Hepatocyte (in vitro differentiated cells): ENCODE measurements around the gene LEPR. TPM values are rescaled to one million over a fixed set of nuclear protein-coding genes. Genes with fewer than 3 reads are reported as not detected.
A peak's percentile ranks its signal among the peaks of the same experiment; 100 is the strongest.
"Not testable (repeated sequence)": the region's sequence is repeated elsewhere in the genome, so short reads cannot be mapped to it uniquely, and the experiment has no call there.

ENCODE experiments used
- DNase-seq: peaks from one replicate; pipeline ENCODE4 v3.0.0-alpha.2; 2016; ENCODE audit warnings: low spot score
- H2AFZ ChIP-seq: fragments of 200-600 bp; sonication (generic); 2 replicates; pipeline ENCODE4 v1.6.0; 2016; ENCODE audit warnings: antibody characterized with exemption, mild to moderate bottlenecking
- H3K27ac ChIP-seq: fragments of 200-600 bp; sonication (generic); 2 replicates; pipeline ENCODE4 v1.5.1; 2016; ENCODE audit warnings: mild to moderate bottlenecking
- H3K27me3 ChIP-seq: fragments of 200-600 bp; sonication (generic); 2 replicates; pipeline ENCODE4 v1.6.1; 2016
- H3K36me3 ChIP-seq: fragments of 200-600 bp; sonication (generic); replicated peaks from 2 replicates; pipeline ENCODE4 v1.5.1; 2016; ENCODE audit warnings: low read depth; ENCODE audit not compliant: insufficient read depth
- H3K4me1 ChIP-seq: fragments of 200-600 bp; sonication (generic); 2 replicates; pipeline ENCODE4 v1.5.1; 2016; ENCODE audit warnings: mild to moderate bottlenecking, moderate library complexity; ENCODE audit not compliant: insufficient read depth
- H3K4me2 ChIP-seq: fragments of 200-600 bp; sonication (generic); 2 replicates; pipeline ENCODE4 v1.6.0; 2016
- H3K4me3 ChIP-seq: fragments of 200-600 bp; sonication (generic); 2 replicates; pipeline ENCODE4 v1.5.1; 2016; ENCODE audit warnings: mild to moderate bottlenecking
- H3K79me2 ChIP-seq: fragments of 200-600 bp; sonication (generic); 2 replicates; pipeline ENCODE4 v1.6.0; 2017; ENCODE audit warnings: mild to moderate bottlenecking
- H3K9me2 ChIP-seq: fragments of 200-600 bp; sonication (generic); replicated peaks from 2 replicates; pipeline ENCODE4 v1.6.0; 2017; ENCODE audit warnings: mild to moderate bottlenecking; ENCODE audit not compliant: insufficient read depth
- H3K9me3 ChIP-seq: fragments of 200-600 bp; sonication (generic); 2 replicates; pipeline ENCODE4 v1.5.1; 2016; ENCODE audit warnings: low read depth, mild to moderate bottlenecking
- H4K20me1 ChIP-seq: fragments of 200-600 bp; sonication (generic); 2 replicates; pipeline ENCODE4 v1.6.0; 2016; ENCODE audit warnings: mild to moderate bottlenecking; ENCODE audit not compliant: insufficient read depth, poor library complexity, severe bottlenecking
- EZH2 ChIP-seq: fragments of 200-600 bp; sonication (generic); IDR thresholded peaks from 2 replicates; pipeline ENCODE4 v1.6.1; 2016; ENCODE audit warnings: antibody characterized with exemption, mild to moderate bottlenecking, borderline replicate concordance
- EZH2phosphoT487 ChIP-seq: fragments of 200-600 bp; sonication (generic); IDR thresholded peaks from one replicate; pipeline ENCODE4 v1.6.1; 2018; ENCODE audit warnings: antibody characterized with exemption, mild to moderate bottlenecking, low read depth, moderate library complexity; ENCODE audit not compliant: unreplicated experiment, severe bottlenecking
- WGBS: methylation state at CpG from one replicate; pipeline ENCODE4 v1.1.6; 2016; ENCODE audit warnings: low lambda C conversion rate; ENCODE audit errors: missing lambda C conversion rate; 5-methylcytosine and 5-hydroxymethylcytosine counted together
- polyA plus RNA-seq: library from polyadenylated mRNA; unstranded; fragments of >200 nt; fragmentation: Nextera tagmentation; extraction: Ambion mirVana; gene quantifications from 2 replicates; pipeline ENCODE4 v1.2.1, GENCODE V29; 2016
- total RNA-seq: library from RNA; depleted of rRNA; stranded (reverse); fragments of >200 nt; gene quantifications from 2 replicates; pipeline ENCODE4 v1.2.3, GENCODE V29; 2014
- TF ChIP-seq, protein P1 (sequence below): fragments of 200-600 bp; sonication (generic); IDR thresholded peaks from 2 replicates; pipeline ENCODE4 v1.5.1; 2016; ENCODE audit warnings: antibody characterized with exemption, mild to moderate bottlenecking; ENCODE audit not compliant: poor library complexity

LEPR gene
- total and polyA plus RNA-seq, 2 experiments from 2014 or later = 1.3 to 6.1 TPM

DNA sequence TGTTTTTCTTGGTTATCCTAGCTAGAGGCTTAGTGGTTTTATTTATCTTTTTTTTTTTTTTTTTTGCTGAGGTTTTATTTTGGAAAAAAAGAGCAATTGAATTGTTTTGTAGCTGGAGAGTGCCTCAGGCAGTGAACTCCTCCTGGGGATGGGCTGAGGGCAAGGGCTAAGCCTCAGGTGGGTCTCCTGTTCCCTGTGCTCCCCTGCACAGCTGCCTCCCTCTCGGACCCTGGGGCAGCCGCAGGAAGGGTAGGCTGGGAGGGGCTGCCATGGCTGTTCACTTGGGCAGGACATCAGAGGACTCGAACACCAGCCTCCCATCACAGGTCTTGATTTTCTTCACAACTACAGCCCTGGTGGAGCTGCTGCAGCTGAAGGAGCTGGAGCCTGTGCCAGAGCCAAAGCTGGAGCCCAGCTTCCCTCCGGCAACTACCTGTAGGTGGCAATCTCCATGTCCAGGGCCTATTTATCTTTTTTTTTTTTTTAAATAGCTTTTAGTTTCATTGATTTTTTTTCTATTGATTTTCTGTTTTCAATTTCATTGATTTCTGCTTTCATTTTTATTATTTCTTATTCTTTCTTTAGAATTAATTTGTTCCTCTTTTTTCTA lies 28.9 kb downstream of the LEPR start:
- 78% methylated on average over 4 of the region's 4 CpGs for WGBS

DNA sequence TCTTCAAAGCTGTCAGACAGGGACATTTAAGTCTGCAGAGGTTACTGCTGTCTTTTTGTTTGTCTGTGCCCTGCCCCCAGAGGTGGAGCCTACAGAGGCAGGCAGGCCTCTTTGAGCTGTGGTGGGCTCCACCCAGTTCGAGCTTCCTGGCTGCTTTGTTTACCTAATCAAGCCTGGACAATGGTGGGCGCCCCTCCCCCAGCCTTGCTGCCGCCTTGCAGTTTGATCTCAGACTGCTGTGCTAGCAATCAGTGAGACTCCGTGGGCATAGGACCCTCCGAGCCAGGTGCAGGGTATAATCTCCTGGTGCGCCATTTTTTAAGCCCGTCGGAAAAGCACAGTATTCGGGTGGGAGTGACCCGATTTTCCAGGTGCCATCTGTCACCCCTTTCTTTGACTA lies 35.2 kb downstream of the LEPR start:
- not testable (repeated sequence) for H3K36me3 ChIP-seq, H3K4me2 ChIP-seq
- WGBS = 77% methylated on average over 10 of the region's 10 CpGs

More for the DNA sequence above, 28.9 kb downstream of the LEPR start:
- Histone ChIP-seq H3K9me3 (no peaks in the 10 kb centered on the region), H3K27me3 (no peaks in the 10 kb centered on the region), H2AFZ (no peak overlapping the region), H3K4me1 (no peaks in the 10 kb centered on the region), H3K27ac (no peak overlapping the region), H3K36me3 (no peaks in the 10 kb centered on the region), H4K20me1 (no peaks in the 10 kb centered on the region), H3K4me3 (no peak overlapping the region), H3K79me2 (no peaks in the 10 kb centered on the region), H3K9me2 (no peaks in the 10 kb centered on the region), H3K4me2 (no peak overlapping the region)
- no peak for DNase-seq
- TF ChIP-seq, protein P1, sequence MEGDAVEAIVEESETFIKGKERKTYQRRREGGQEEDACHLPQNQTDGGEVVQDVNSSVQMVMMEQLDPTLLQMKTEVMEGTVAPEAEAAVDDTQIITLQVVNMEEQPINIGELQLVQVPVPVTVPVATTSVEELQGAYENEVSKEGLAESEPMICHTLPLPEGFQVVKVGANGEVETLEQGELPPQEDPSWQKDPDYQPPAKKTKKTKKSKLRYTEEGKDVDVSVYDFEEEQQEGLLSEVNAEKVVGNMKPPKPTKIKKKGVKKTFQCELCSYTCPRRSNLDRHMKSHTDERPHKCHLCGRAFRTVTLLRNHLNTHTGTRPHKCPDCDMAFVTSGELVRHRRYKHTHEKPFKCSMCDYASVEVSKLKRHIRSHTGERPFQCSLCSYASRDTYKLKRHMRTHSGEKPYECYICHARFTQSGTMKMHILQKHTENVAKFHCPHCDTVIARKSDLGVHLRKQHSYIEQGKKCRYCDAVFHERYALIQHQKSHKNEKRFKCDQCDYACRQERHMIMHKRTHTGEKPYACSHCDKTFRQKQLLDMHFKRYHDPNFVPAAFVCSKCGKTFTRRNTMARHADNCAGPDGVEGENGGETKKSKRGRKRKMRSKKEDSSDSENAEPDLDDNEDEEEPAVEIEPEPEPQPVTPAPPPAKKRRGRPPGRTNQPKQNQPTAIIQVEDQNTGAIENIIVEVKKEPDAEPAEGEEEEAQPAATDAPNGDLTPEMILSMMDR = peak; percentile 17
- TF ChIP-seq EZH2phosphoT487 = no peak

DNA sequence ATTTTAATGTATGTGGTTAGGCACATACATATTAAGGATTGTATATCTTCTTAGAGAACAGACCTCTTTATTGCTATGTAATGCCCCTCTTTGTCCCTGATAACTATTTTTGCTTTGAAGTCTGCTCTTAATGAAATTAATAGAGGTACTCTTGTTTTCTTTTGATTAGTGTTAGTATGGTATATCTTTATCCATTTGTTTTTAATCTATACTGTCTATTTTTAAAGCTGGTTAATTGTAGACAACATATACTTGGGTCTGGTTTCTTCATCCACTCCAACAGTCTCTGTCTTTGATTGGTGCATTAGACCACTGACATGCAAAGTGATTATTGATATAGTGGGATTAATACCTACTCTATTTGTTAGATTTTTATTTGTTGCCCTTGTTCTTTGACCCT lies 36.0 kb downstream of the LEPR start:
- Histone ChIP-seq H3K27me3 (no peaks in the 10 kb centered on the region), H3K4me2 (no peak overlapping the region), H3K9me2 (no peaks in the 10 kb centered on the region), H3K9me3 (no peaks in the 10 kb centered on the region), H3K4me3 (no peak overlapping the region), H3K4me1 (no peaks in the 10 kb centered on the region), H3K36me3 (no peaks in the 10 kb centered on the region), H4K20me1 (no peaks in the 10 kb centered on the region), H3K79me2 (no peaks in the 10 kb centered on the region), H3K27ac (no peak overlapping the region), H2AFZ (no peak overlapping the region)
- DNase-seq = no peak
- no peak for TF ChIP-seq EZH2phosphoT487
- no peak for TF ChIP-seq EZH2
- TF ChIP-seq, protein P1 = no peak

More for the DNA sequence above, 35.2 kb downstream of the LEPR start:
- H2AFZ ChIP-seq, H3K79me2 ChIP-seq, H3K9me2 ChIP-seq, DNase-seq, H3K4me1 ChIP-seq, H3K27me3 ChIP-seq, H3K4me3 ChIP-seq, H4K20me1 ChIP-seq, H3K27ac ChIP-seq, H3K9me3 ChIP-seq: not testable (repeated sequence)

DNA sequence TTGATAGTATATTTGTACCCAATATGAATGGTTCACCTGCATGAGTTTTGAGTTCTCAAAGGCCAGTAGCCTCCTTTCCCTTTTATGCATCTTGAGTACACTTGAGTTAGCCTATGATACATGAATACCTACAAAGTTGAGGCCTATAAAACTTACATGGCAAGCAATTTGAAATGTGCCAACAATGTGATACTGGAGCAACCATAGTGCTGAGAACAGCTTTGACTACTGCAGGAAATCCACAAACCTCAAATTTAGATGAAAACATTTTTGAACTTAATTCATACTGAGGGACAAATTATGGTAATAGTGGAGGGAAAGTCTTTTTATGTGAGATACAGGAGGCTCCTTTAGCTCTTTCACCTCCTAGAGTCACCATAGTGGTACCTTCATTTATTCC lies 37.4 kb downstream of the LEPR start:
- Histone ChIP-seq H3K79me2 (no peaks in the 10 kb centered on the region), H2AFZ (no peak overlapping the region), H3K4me3 (no peak overlapping the region), H4K20me1 (no peaks in the 10 kb centered on the region), H3K36me3 (no peaks in the 10 kb centered on the region), H3K9me2 (no peaks in the 10 kb centered on the region), H3K4me2 (no peak overlapping the region), H3K27ac (no peak overlapping the region), H3K9me3 (no peaks in the 10 kb centered on the region), H3K27me3 (no peaks in the 10 kb centered on the region), H3K4me1 (no peaks in the 10 kb centered on the region)
- no peak for DNase-seq
- TF ChIP-seq EZH2 (no peak), EZH2phosphoT487 (no peak)
- TF ChIP-seq, protein P1 = no peak
